Measurements from ENCODE around the gene FANK1.

DNA sequence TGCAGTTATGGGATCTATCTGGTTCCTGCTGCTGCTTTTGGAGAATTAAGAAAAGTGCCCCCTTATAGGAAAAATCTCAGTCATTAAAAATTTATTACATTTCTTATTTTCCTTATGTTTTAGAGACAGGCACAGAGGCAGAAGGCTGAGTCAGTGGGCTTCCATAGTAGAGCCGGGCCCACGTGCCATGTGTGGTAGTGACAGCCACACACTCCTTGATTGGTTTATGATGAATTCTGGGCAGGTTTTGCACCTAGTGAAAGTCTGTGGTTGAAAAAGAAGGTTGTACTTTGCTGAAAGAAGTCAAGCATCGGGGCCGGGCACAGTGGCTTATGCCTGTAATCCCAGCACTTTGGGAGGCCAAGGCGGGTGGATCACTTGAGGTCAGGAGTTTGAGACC lies 109.9 kb downstream of the FANK1 start:
- TF ChIP-seq CREB1 (IDR thresholded peaks at IDR 0.05; ENCODE audit: low read depth) (no peak), TAF1 (IDR thresholded peaks at IDR 0.05; ENCODE audit: low read depth) (no peak), FOXM1 (IDR thresholded peaks at IDR 0.05; ENCODE audit: borderline replicate concordance, low read depth) (no peak), EP300 (IDR thresholded peaks at IDR 0.05; ENCODE audit: borderline replicate concordance) (no peak), YY1 (IDR thresholded peaks at IDR 0.05; ENCODE audit: low read depth) (no peak), TCF12 (IDR thresholded peaks at IDR 0.05; ENCODE audit: low read depth) (no peak), CEBPB (IDR thresholded peaks at IDR 0.05) (no peak)
- TF ChIP-seq, protein P1, sequence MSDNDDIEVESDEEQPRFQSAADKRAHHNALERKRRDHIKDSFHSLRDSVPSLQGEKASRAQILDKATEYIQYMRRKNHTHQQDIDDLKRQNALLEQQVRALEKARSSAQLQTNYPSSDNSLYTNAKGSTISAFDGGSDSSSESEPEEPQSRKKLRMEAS (IDR thresholded peaks at IDR 0.05) = no peak

Data from Ishikawa (cell line).